Activated naive CD4-positive, alpha-beta T cell treated with anti-CD3 and anti-CD28 coated beads, Interleukin-2, amount 10 ng/mL, durations not matched to agents 5 hours and 36 hours (primary cell): Measurements from ENCODE around the gene APRT. TPM values are rescaled to one million over a fixed set of nuclear protein-coding genes. Genes with fewer than 3 reads are reported as not detected.

ENCODE experiments used
- total RNA-seq, 2 experiments: library from RNA; stranded (reverse); gene quantifications; one replicate each; pipeline ENCODE4 v1.2.3, GENCODE V29; 2021

APRT gene, protein sequence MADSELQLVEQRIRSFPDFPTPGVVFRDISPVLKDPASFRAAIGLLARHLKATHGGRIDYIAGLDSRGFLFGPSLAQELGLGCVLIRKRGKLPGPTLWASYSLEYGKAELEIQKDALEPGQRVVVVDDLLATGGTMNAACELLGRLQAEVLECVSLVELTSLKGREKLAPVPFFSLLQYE
- 100 to 1,000 TPM; 176 TPM for total RNA-seq

DNA sequence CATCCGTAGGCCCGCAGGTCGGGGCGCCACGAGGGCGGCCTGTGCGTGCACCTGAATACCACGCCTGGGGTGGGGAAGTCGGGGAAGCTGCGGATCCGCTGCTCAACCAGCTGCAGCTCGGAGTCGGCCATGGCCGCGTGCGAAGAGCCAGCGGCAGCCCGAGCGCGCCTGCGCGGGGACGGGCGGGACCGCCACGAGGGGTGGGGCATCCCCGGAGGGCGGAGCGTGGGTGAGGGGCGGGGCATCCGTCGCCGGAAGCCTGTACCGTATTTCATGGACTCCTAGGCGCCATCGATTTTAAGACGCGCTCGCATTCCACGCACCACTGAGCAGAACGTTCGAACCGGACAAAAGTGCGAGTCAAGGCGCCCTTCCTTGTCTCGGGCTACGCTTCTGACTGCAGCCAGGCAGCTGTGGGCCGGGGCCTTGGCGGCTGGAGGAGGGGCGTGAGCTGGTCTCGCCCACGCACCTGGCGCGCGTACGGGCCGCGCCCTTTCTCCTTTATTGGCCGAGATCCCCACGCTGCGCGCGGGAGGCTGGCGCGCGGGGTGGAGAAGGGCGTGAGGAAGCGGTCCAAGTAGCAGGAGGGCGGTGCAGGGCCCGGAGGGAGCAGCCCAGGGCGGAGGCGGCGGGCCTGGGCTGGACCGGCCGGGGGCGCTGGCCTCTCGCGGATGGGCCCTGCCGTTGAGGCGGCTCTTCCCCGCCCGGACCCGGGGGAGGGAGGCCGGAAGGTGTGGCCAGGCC, at the start of gene APRT:
TSS of gene APRT (minus strand) at position 160 of the 744 bp plus-strand sequence. CDS start at position 131, 29 bp downstream.

GRCh38 chr16:88856828-88857727, 45.4 kb upstream of the APRT start, which contains the start of the genes GALNS and TRAPPC2L:
TSS of gene GALNS (minus strand) at chr16:88856947. CDS start at chr16:88856877, 70 bp downstream.
TSS of gene TRAPPC2L (plus strand) at chr16:88857127. CDS start at chr16:88857151, 24 bp downstream.

GRCh38 chr16:88803264-88803987, 8.3 kb downstream of the APRT start, which contains the start of gene CDT1:
TSS of gene CDT1 (plus strand) at chr16:88803789. CDS start at chr16:88803832, 43 bp downstream.

GRCh38 chr16:88785106-88785924, 26.4 kb downstream of the APRT start, which contains the start of gene PIEZO1:
TSS of gene PIEZO1 (minus strand) at chr16:88785220. CDS start at chr16:88784964, 256 bp downstream.

Other genes with a start within 250 kb of the APRT start
- gene ZC3H18, start 241.5 kb downstream of the APRT start, total RNA-seq = 10 to 100 TPM; 71.7 to 74.8 TPM
- under 1 TPM in 1 of 2 experiments, not detected in 1; 0.25 TPM for gene IL17C, start 173.4 kb downstream of the APRT start, total RNA-seq
- gene CYBA, start 160.9 kb downstream of the APRT start, total RNA-seq = 100 to 1,000 TPM; 543 to 556 TPM
- gene MVD, start 148.8 kb downstream of the APRT start, total RNA-seq = 100 to 1,000 TPM; 111 to 114 TPM
- 10 to 100 TPM; 24.8 to 24.9 TPM for gene SNAI3, start 125.4 kb downstream of the APRT start, total RNA-seq
- 100 to 1,000 TPM; 182 to 187 TPM for gene RNF166, start 105.5 kb downstream of the APRT start, total RNA-seq
- gene CTU2, start 105.4 kb downstream of the APRT start, total RNA-seq = 10 to 100 TPM; 20.4 to 23.7 TPM
- 100 to 1,000 TPM; 270 to 271 TPM for gene PIEZO1, start 26.7 kb downstream of the APRT start, total RNA-seq
- gene CDT1, start 8.1 kb downstream of the APRT start, total RNA-seq = 100 to 1,000 TPM; 104 to 107 TPM
- gene GALNS, start 45.0 kb upstream of the APRT start, total RNA-seq = 10 to 100 TPM; 45.6 to 50.2 TPM
- 10 to 100 TPM; 56.6 to 57.7 TPM for gene TRAPPC2L, start 45.2 kb upstream of the APRT start, total RNA-seq
- gene PABPN1L, start 54.7 kb upstream of the APRT start, total RNA-seq = not detected
- under 1 TPM in 1 of 2 experiments, not detected in 1; 0.08 TPM for gene CBFA2T3, start 165.3 kb upstream of the APRT start, total RNA-seq